Measurements from ENCODE around the gene SHC1.

DNA sequence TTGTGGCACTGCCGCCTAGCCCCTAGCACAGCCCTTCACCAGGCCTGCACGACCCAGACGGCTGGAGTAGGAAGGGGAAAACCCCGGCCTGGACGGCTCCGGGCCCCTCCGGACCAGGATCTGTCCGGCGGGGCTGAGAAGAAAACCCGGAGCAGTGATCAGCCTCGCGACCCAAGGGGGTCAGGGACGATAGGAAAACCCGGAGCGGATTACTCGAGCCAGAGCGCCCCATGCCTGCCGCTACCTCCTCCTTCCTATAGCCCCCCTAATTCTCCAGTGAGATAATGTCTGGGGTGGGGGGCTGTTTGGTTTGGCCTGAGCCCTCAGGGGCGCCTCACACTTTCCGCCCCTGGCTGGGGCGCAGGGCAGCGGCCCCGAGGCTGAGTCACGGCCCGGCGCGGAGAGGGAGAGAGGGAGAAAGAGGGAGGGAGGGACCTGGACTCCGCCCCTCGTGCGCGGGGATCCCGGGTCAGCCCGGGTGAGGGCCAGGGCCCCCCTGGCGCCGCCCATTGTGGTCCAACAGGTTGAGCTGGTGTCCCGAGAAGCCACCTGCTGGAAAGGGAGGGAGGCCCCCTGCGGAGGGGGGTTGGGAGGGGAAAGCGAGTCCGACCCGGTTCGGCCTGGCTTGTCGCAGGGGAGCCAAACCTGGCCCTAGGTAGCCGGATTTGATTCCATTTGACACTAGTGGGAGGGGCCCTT is 30.3 kb upstream of the SHC1 start:
- TF ChIP-seq SUZ12 (IDR thresholded peaks at IDR 0.05; ENCODE audit: extremely low read depth, insufficient read depth, insufficient read length) = no peak
- no peak for TF ChIP-seq ZNF274 (IDR thresholded peaks at IDR 0.05; ENCODE audit: low read depth, low read length)
